ENCODE measurements around the gene FAM76A. TPM values are rescaled to one million over a fixed set of nuclear protein-coding genes. Genes with fewer than 3 reads are reported as not detected.

FAM76A gene
- total and polyA plus RNA-seq, 3 donors from 2014 or later = 22.6 to 26.6 (median 23.0) TPM

GRCh38 chr1:27682351-27682944, 43.3 kb upstream of the FAM76A start:
- intact Hi-C loops (cut with DNase I; ENCODE audit: low total_unique reads) = no loop called here
- H3K4me3 ChIP-seq = no peak overlapping the region
- no peak overlapping the region for H3K27ac ChIP-seq
- no peaks in the 10 kb centered on the region for H3K4me1 ChIP-seq
- TF ChIP-seq CTCF (IDR thresholded peaks at IDR 0.05) (no peak), POLR2A (IDR thresholded peaks at IDR 0.05) (no peak)
- no peak for DNase-seq
- H3K9me3 ChIP-seq = no peaks in the 10 kb centered on the region
- no peaks in the 10 kb centered on the region for H3K27me3 ChIP-seq
- WGBS, 2 donors = 84 to 87% methylated on average over 5 of the region's 5 CpGs
- H3K36me3 ChIP-seq (ENCODE audit: low read depth, missing control alignments) = no peaks in the 10 kb centered on the region

GRCh38 chr1:27684176-27684575, 41.6 kb upstream of the FAM76A start:
- H3K27ac ChIP-seq = no peak overlapping the region
- DNase-seq = no peak
- 92 to 97% methylated on average over 2 of the region's 2 CpGs for WGBS, 2 donors
- no peaks in the 10 kb centered on the region for H3K27me3 ChIP-seq
- H3K36me3 ChIP-seq (ENCODE audit: low read depth, missing control alignments) = no peaks in the 10 kb centered on the region
- intact Hi-C loops (cut with DNase I; ENCODE audit: low total_unique reads) = no loop called here
- H3K4me1 ChIP-seq = peaks cover 1% of the 10 kb centered on the region
- no peak overlapping the region for H3K4me3 ChIP-seq
- H3K9me3 ChIP-seq = no peaks in the 10 kb centered on the region
- TF ChIP-seq POLR2A (IDR thresholded peaks at IDR 0.05) = no peak
- TF ChIP-seq CTCF (IDR thresholded peaks at IDR 0.05) = no peak

GRCh38 chr1:27686223-27686990, 39.4 kb upstream of the FAM76A start:
- no peak overlapping the region for H3K27ac ChIP-seq
- no peaks in the 10 kb centered on the region for H3K27me3 ChIP-seq
- H3K4me1 ChIP-seq = peaks cover 3% of the 10 kb centered on the region
- no peak overlapping the region for H3K4me3 ChIP-seq
- DNase-seq = no peak
- no peaks in the 10 kb centered on the region for H3K36me3 ChIP-seq (ENCODE audit: low read depth, missing control alignments)
- TF ChIP-seq CTCF (IDR thresholded peaks at IDR 0.05) = no peak
- no peak for TF ChIP-seq POLR2A (IDR thresholded peaks at IDR 0.05)
- WGBS, 2 donors = 79 to 88% methylated on average over 12 to 16 of the region's 21 CpGs
- no peaks in the 10 kb centered on the region for H3K9me3 ChIP-seq
- intact Hi-C loops (cut with DNase I; ENCODE audit: low total_unique reads) = no loop called here

GRCh38 chr1:27687906-27688305, 37.9 kb upstream of the FAM76A start:
- Histone ChIP-seq H3K27me3 (no peaks in the 10 kb centered on the region), H3K9me3 (no peaks in the 10 kb centered on the region), H3K27ac (no peak overlapping the region), H3K4me3 (no peak overlapping the region), H3K36me3 (ENCODE audit: low read depth, missing control alignments) (no peaks in the 10 kb centered on the region), H3K4me1 (peaks cover 3% of the 10 kb centered on the region)
- intact Hi-C loops (cut with DNase I; ENCODE audit: low total_unique reads) = no loop called here
- 87 to 96% methylated on average over 5 of the region's 5 CpGs for WGBS, 2 donors
- TF ChIP-seq POLR2A (IDR thresholded peaks at IDR 0.05) (no peak), CTCF (IDR thresholded peaks at IDR 0.05) (no peak)
- DNase-seq = no peak

All from testis (tissue), 3 donors.